ENCODE measurements around the gene RAB11FIP5.

Gene RAB11FIP5

GRCh38 chr2:73117441-73117840, 4.7 kb upstream of the RAB11FIP5 start:
- no peak for TF ChIP-seq ZNF274 (IDR thresholded peaks at IDR 0.05; ENCODE audit: low read depth, low read length)
- no peak overlapping the region for H3K4me3 ChIP-seq (ENCODE audit: low read length)

GRCh38 chr2:73116182-73116960, 3.6 kb upstream of the RAB11FIP5 start:
- TF ChIP-seq ZNF274 (IDR thresholded peaks at IDR 0.05; ENCODE audit: low read depth, low read length) = no peak
- no peak overlapping the region for H3K4me3 ChIP-seq (ENCODE audit: low read length)

GRCh38 chr2:73114273-73114867, 1.6 kb upstream of the RAB11FIP5 start:
- TF ChIP-seq ZNF274 (IDR thresholded peaks at IDR 0.05; ENCODE audit: low read depth, low read length) = no peak
- H3K4me3 ChIP-seq (ENCODE audit: low read length) = no peak overlapping the region

GRCh38 chr2:73112026-73112912, 479 bp downstream of the RAB11FIP5 start:
- H3K4me3 ChIP-seq (ENCODE audit: low read length) = peak overlapping the region; percentile 53; the same call in 1 of the 2 replicates
- TF ChIP-seq ZNF274 (IDR thresholded peaks at IDR 0.05; ENCODE audit: low read depth, low read length) = no peak

GRCh38 chr2:73111073-73112025, 1.4 kb downstream of the RAB11FIP5 start:
- no peak for TF ChIP-seq ZNF274 (IDR thresholded peaks at IDR 0.05; ENCODE audit: low read depth, low read length)
- H3K4me3 ChIP-seq (ENCODE audit: low read length) = no peak overlapping the region

- no peak for TF ChIP-seq ZNF274 (IDR thresholded peaks at IDR 0.05; ENCODE audit: low read depth, low read length)
- H3K4me3 ChIP-seq (ENCODE audit: low read length) = no peak overlapping the region
Measured at GRCh38 chr2:73110168-73111072, 2.3 kb downstream of the RAB11FIP5 start.

- TF ChIP-seq ZNF274 (IDR thresholded peaks at IDR 0.05; ENCODE audit: low read depth, low read length) = no peak
- no peak overlapping the region for H3K4me3 ChIP-seq (ENCODE audit: low read length)
Measured at GRCh38 chr2:73109431-73110167, 3.1 kb downstream of the RAB11FIP5 start.

- H3K4me3 ChIP-seq (ENCODE audit: low read length) = no peak overlapping the region
- no peak for TF ChIP-seq ZNF274 (IDR thresholded peaks at IDR 0.05; ENCODE audit: low read depth, low read length)
Measured at GRCh38 chr2:73107211-73107926, 5.4 kb downstream of the RAB11FIP5 start.

GRCh38 chr2:73106791-73107190, 6.0 kb downstream of the RAB11FIP5 start:
- no peak for TF ChIP-seq ZNF274 (IDR thresholded peaks at IDR 0.05; ENCODE audit: low read depth, low read length)
- H3K4me3 ChIP-seq (ENCODE audit: low read length) = no peak overlapping the region

GRCh38 chr2:73105511-73105971, 7.2 kb downstream of the RAB11FIP5 start:
- H3K4me3 ChIP-seq (ENCODE audit: low read length) = no peak overlapping the region
- no peak for TF ChIP-seq ZNF274 (IDR thresholded peaks at IDR 0.05; ENCODE audit: low read depth, low read length)

- no peak for TF ChIP-seq ZNF274 (IDR thresholded peaks at IDR 0.05; ENCODE audit: low read depth, low read length)
- H3K4me3 ChIP-seq (ENCODE audit: low read length) = no peak overlapping the region
Measured at GRCh38 chr2:73104933-73105332, 7.8 kb downstream of the RAB11FIP5 start.
